HEK293 (cell line): ENCODE data around the gene UNC119.

Experiments used
- CTCF ChIA-PET: fragments of 350-600 bp; formaldehyde crosslinking; extraction: SDS; loops from one replicate; lab custom pipeline; 2021; ENCODE audit warnings: antibody characterized with exemption; lab: Yijun Ruan, JAX
- POLR2A ChIA-PET: fragments of 300-600 bp; formaldehyde crosslinking; extraction: SDS; loops from one replicate; lab custom pipeline; 2020; ENCODE audit warnings: antibody characterized with exemption, inconsistent platforms; lab: Yijun Ruan, JAX
- H3K27ac ChIP-seq: fragments of 200-500 bp; sonication (Bioruptor generic); 2 replicates; pipeline ENCODE4 v1.5.1; 2014; ENCODE audit warnings: low read depth, low read length, control low read depth, inconsistent platforms; ENCODE audit errors: extremely low read depth
- H3K36me3 ChIP-seq, 2 experiments: fragments of 200-500 bp in 1 of 2; sonication (Bioruptor generic) in 1 of 2; 1 replicate in 1 of 2; 2 replicates in 1 of 2; pipeline ENCODE4 v1.5.1; 2014 to 2017; ENCODE audit warnings: inconsistent platforms in 2 of 2, low read length in 2 of 2; ENCODE audit not compliant: control insufficient read depth in 2 of 2, insufficient read depth in 1 of 2
- H3K4me1 ChIP-seq: fragments of 200-500 bp; sonication (Bioruptor generic); 2 replicates; pipeline ENCODE4 v1.5.1; 2014; ENCODE audit warnings: mild to moderate bottlenecking, low read length, inconsistent platforms; ENCODE audit not compliant: control insufficient read depth, insufficient read depth
- H3K4me3 ChIP-seq: 2 replicates; pipeline ENCODE4 v1.5.1; 2011; ENCODE audit warnings: low read depth, mild to moderate bottlenecking, control low read depth, low read length, moderate library complexity
- H3K9me3 ChIP-seq: fragments of 200-500 bp; sonication (Bioruptor generic); 2 replicates; pipeline ENCODE4 v1.5.1; 2014; ENCODE audit warnings: low read depth, low read length, inconsistent platforms; ENCODE audit not compliant: control insufficient read depth, insufficient read depth
- BCL6B ChIP-seq: fragments of 450-650 bp; formaldehyde crosslinking; IDR thresholded peaks from 2 replicates; pipeline ENCODE4 v1.5.1; 2017; ENCODE audit warnings: missing biosample characterization, missing genetic modification characterization
- GLIS1 ChIP-seq: fragments of 450-650 bp; formaldehyde crosslinking; IDR thresholded peaks from 2 replicates; pipeline ENCODE4 v1.5.1; 2016; ENCODE audit warnings: missing biosample characterization, missing genetic modification characterization
- HOXD13 ChIP-seq: sonication (generic); formaldehyde crosslinking; IDR thresholded peaks from 2 replicates; pipeline ENCODE4 v1.8.0; 2022; ENCODE audit warnings: missing genetic modification reagents, borderline replicate concordance
- KLF17 ChIP-seq: fragments of 450-650 bp; formaldehyde crosslinking; IDR thresholded peaks from 2 replicates; pipeline ENCODE4 v1.5.1; 2016; ENCODE audit warnings: missing biosample characterization, missing genetic modification characterization
- KLF7 ChIP-seq: fragments of 450-650 bp; formaldehyde crosslinking; IDR thresholded peaks from 2 replicates; pipeline ENCODE4 v1.5.1; 2016; ENCODE audit warnings: missing biosample characterization, missing genetic modification characterization, borderline replicate concordance
- KLF8 ChIP-seq: fragments of 450-650 bp; formaldehyde crosslinking; IDR thresholded peaks from 2 replicates; pipeline ENCODE4 v1.5.1; 2016; ENCODE audit warnings: missing biosample characterization, missing genetic modification characterization
- MEIS1 ChIP-seq: sonication (generic); formaldehyde crosslinking; IDR thresholded peaks from 2 replicates; pipeline ENCODE4 v1.8.1; 2022; ENCODE audit warnings: missing genetic modification reagents, mild to moderate bottlenecking, borderline replicate concordance
- OVOL3 ChIP-seq: fragments of 450-650 bp; formaldehyde crosslinking; IDR thresholded peaks from 2 replicates; pipeline ENCODE4 v1.5.1; 2016; ENCODE audit warnings: missing biosample characterization, missing genetic modification characterization
- PBX3 ChIP-seq: sonication (generic); formaldehyde crosslinking; IDR thresholded peaks from 2 replicates; pipeline ENCODE4 v1.8.1; 2022; ENCODE audit warnings: mild to moderate bottlenecking, moderate library complexity, missing genetic modification reagents
- REPIN1 ChIP-seq: fragments of 450-650 bp; formaldehyde crosslinking; IDR thresholded peaks from 2 replicates; pipeline ENCODE4 v1.5.1; 2017; ENCODE audit warnings: missing biosample characterization, missing genetic modification characterization, low read depth
- SP3 ChIP-seq: fragments of 450-650 bp; formaldehyde crosslinking; IDR thresholded peaks from 2 replicates; pipeline ENCODE4 v1.5.1; 2016; ENCODE audit warnings: missing biosample characterization, missing genetic modification characterization
- ZBTB21 ChIP-seq: fragments of 450-650 bp; formaldehyde crosslinking; IDR thresholded peaks from 2 replicates; pipeline ENCODE4 v1.5.1; 2017; ENCODE audit warnings: missing biosample characterization, missing genetic modification characterization
- ZBTB44 ChIP-seq: fragments of 450-650 bp; IDR thresholded peaks from 2 replicates; pipeline ENCODE4 v1.5.1; 2018; ENCODE audit warnings: missing biosample characterization, mild to moderate bottlenecking, missing genetic modification characterization
- ZEB2 ChIP-seq: fragments of 450-650 bp; formaldehyde crosslinking; IDR thresholded peaks from 2 replicates; pipeline ENCODE4 v1.5.1; 2016; ENCODE audit warnings: missing biosample characterization, missing genetic modification characterization
- ZFP37 ChIP-seq: fragments of 450-650 bp; formaldehyde crosslinking; IDR thresholded peaks from 2 replicates; pipeline ENCODE4 v1.5.1; 2016; ENCODE audit warnings: missing biosample characterization, missing genetic modification characterization
- ZFP69B ChIP-seq: fragments of 450-650 bp; formaldehyde crosslinking; IDR thresholded peaks from 2 replicates; pipeline ENCODE4 v1.5.1; 2016; ENCODE audit warnings: missing biosample characterization, missing genetic modification characterization
- ZNF121 ChIP-seq: fragments of 450-650 bp; formaldehyde crosslinking; IDR thresholded peaks from 2 replicates; pipeline ENCODE4 v1.5.1; 2016; ENCODE audit warnings: missing biosample characterization, missing genetic modification characterization
- ZNF19 ChIP-seq: fragments of 450-650 bp; formaldehyde crosslinking; IDR thresholded peaks from 2 replicates; pipeline ENCODE4; 2016; ENCODE audit warnings: missing biosample characterization, missing genetic modification characterization, low read depth
- ZNF214 ChIP-seq: fragments of 450-650 bp; formaldehyde crosslinking; IDR thresholded peaks from 2 replicates; pipeline ENCODE4 v1.5.1; 2017; ENCODE audit warnings: missing biosample characterization, mild to moderate bottlenecking, missing genetic modification characterization, borderline replicate concordance
- ZNF350 ChIP-seq: fragments of 450-650 bp; formaldehyde crosslinking; IDR thresholded peaks from 2 replicates; pipeline ENCODE4 v1.5.0; 2017; ENCODE audit warnings: missing biosample characterization, mild to moderate bottlenecking, missing genetic modification characterization
- ZNF398 ChIP-seq: fragments of 450-650 bp; formaldehyde crosslinking; IDR thresholded peaks from 2 replicates; pipeline ENCODE4 v1.5.1; 2017; ENCODE audit warnings: missing biosample characterization, missing genetic modification characterization
- ZNF416 ChIP-seq: fragments of 450-650 bp; formaldehyde crosslinking; IDR thresholded peaks from 2 replicates; pipeline ENCODE4 v1.5.1; 2016; ENCODE audit warnings: missing biosample characterization, missing genetic modification characterization
- ZNF548 ChIP-seq: fragments of 450-650 bp; formaldehyde crosslinking; IDR thresholded peaks from 2 replicates; pipeline ENCODE4 v1.5.1; 2016; ENCODE audit warnings: missing biosample characterization, missing genetic modification characterization
- ZNF549 ChIP-seq: fragments of 450-650 bp; IDR thresholded peaks from 2 replicates; pipeline ENCODE4 v1.5.1; 2018; ENCODE audit warnings: missing biosample characterization, missing genetic modification characterization, mild to moderate bottlenecking, inconsistent platforms, moderate library complexity
- ZNF561 ChIP-seq: fragments of 450-650 bp; IDR thresholded peaks from 2 replicates; pipeline ENCODE4 v1.5.1; 2018; ENCODE audit warnings: missing biosample characterization, missing genetic modification characterization, borderline replicate concordance
- ZNF624 ChIP-seq: fragments of 450-650 bp; formaldehyde crosslinking; IDR thresholded peaks from 2 replicates; pipeline ENCODE4 v1.5.1; 2017; ENCODE audit warnings: missing biosample characterization, missing genetic modification characterization
- TF ChIP-seq, protein P1 (sequence below): fragments of 450-650 bp; formaldehyde crosslinking; IDR thresholded peaks from 2 replicates; pipeline ENCODE4 v1.5.1; 2016; ENCODE audit warnings: missing biosample characterization, missing genetic modification characterization, borderline replicate concordance
- TF ChIP-seq, protein P2 (sequence below): fragments of 450-650 bp; IDR thresholded peaks from 2 replicates; pipeline ENCODE4 v1.5.1; 2018; ENCODE audit warnings: missing biosample characterization, missing genetic modification characterization

The UNC119 gene

DNA sequence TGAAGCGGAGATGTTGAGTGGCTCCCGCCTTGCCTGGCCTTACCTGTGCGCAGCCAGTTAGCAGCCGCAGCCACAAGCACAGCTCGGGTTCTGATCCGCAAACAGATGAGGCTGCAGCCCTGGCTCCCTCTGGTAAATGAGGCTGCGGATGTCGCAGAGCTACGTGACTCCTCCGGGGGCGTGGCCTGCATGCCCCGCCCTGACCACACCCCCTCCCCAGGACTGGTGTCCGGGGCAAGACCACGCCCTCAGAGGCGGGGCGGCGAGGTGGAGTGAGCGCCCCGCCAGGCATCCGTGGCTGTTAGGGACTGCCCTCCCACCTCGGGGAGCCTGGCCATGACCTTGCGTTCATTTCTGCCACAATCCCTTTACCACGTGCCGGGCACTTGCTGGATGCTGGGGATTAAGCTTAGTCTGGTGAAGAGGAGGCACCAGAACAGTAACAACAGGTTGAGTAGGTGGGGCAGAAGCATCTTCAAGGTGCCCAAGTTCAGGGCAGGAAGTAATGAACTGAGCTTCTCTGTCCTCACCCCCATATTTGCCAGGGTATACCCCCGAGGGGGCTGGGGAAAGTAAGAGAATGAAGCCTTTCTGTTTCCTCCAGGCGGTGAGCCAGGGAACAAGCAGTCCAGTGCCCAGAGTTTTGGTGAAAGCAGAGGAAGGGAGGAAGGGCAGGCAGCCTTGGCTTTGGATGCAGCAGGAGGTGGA, 24.5 kb upstream of the UNC119 start, which contains the start of gene ALDOC:
ALDOC (minus strand) TSS at position 138 of the 708 bp plus-strand sequence. CDS start 1,363 bp downstream, outside the sequence.
- Histone ChIP-seq H3K9me3 (no peaks in the 10 kb centered on the region), H3K4me1 (peaks cover 2% of the 10 kb centered on the region; the same call in 1 of the 2 replicates), H3K27ac (no peak within 1 kb of the TSS), H3K4me3 (no peak within 1 kb of the TSS), H3K36me3 (peaks cover 26 to 64% of the 10 kb centered on the region in 2 experiments)
- ChIA-PET POLR2A (interaction anchor here (1.2 to 3.2 kb wide), 7 partner anchors 9 to 242 kb away, joined by 3 to 18 read pairs (median 5); partner anchors contain the start of gene IFT20), CTCF (interaction anchor here (0.8 to 1.0 kb wide), 2 partner anchors 12 to 30 kb away, joined by 3 read pairs; no protein-coding TSS in a partner anchor)
- TF ChIP-seq BCL6B (no peak), KLF8 (peak; percentile 93), ZNF19 (tag by site-specific recombination) (no peak), ZNF548 (no peak), OVOL3 (no peak), KLF7 (no peak), ZNF398 (tag by site-specific recombination) (no peak), ZNF624 (tag by site-specific recombination) (no peak), ZEB2 (no peak), PBX3 (CRISPR knock-in tag) (no peak), ZNF561 (tag by site-specific recombination) (0 out of 2 replicates have a peak, but pooled peaks have one; percentile 62), REPIN1 (tag by site-specific recombination) (no peak), ZNF350 (no peak), ZNF549 (tag by site-specific recombination) (no peak), ZBTB44 (tag by site-specific recombination) (no peak), MEIS1 (CRISPR knock-in tag) (no peak), HOXD13 (no peak), ZNF416 (tag by site-specific recombination) (no peak), ZFP69B (tag by site-specific recombination) (no peak), GLIS1 (tag by site-specific recombination) (peak; percentile 39; the same call in 1 of the 2 replicates), ZBTB21 (tag by site-specific recombination) (no peak), KLF17 (no peak), ZFP37 (tag by site-specific recombination) (no peak), ZNF214 (tag by site-specific recombination) (no peak), ZNF121 (tag by site-specific recombination) (no peak), SP3 (tag by site-specific recombination) (peak; percentile 93)
- TF ChIP-seq, protein P1, sequence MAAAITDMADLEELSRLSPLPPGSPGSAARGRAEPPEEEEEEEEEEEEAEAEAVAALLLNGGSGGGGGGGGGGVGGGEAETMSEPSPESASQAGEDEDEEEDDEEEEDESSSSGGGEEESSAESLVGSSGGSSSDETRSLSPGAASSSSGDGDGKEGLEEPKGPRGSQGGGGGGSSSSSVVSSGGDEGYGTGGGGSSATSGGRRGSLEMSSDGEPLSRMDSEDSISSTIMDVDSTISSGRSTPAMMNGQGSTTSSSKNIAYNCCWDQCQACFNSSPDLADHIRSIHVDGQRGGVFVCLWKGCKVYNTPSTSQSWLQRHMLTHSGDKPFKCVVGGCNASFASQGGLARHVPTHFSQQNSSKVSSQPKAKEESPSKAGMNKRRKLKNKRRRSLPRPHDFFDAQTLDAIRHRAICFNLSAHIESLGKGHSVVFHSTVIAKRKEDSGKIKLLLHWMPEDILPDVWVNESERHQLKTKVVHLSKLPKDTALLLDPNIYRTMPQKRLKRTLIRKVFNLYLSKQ (tag by site-specific recombination): no peak
- TF ChIP-seq, protein P2, sequence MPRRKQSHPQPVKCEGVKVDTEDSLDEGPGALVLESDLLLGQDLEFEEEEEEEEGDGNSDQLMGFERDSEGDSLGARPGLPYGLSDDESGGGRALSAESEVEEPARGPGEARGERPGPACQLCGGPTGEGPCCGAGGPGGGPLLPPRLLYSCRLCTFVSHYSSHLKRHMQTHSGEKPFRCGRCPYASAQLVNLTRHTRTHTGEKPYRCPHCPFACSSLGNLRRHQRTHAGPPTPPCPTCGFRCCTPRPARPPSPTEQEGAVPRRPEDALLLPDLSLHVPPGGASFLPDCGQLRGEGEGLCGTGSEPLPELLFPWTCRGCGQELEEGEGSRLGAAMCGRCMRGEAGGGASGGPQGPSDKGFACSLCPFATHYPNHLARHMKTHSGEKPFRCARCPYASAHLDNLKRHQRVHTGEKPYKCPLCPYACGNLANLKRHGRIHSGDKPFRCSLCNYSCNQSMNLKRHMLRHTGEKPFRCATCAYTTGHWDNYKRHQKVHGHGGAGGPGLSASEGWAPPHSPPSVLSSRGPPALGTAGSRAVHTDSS (tag by site-specific recombination): no peak
